ENCODE data around the gene HAL.
"Not testable (repeated sequence)": the region's sequence is repeated elsewhere in the genome, so short reads cannot be mapped to it uniquely, and the experiment has no call there.

Gene HAL

DNA sequence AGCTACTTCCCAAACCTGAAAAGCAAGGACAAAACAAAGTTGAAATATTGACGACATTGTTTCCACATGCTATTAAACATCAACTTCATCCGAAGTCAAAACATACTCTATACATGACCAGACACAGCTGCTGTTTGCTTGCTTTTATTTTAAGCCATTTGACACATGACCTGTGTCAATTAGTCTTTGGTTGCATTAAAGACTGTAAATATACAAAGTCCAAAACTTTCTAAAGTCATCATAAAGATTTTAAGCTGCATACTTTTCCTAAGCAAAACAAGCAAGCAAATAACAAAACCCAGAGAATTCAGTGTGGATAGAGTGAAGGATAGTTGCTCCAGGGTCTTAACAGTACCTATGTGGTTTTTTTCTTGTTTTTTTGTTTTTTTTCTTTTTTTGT, 21.8 kb downstream of the HAL start:
- no peak for DNase-seq

GRCh38 chr12:95972832-95973456, 23.2 kb downstream of the HAL start:
- no peak for DNase-seq

DNA sequence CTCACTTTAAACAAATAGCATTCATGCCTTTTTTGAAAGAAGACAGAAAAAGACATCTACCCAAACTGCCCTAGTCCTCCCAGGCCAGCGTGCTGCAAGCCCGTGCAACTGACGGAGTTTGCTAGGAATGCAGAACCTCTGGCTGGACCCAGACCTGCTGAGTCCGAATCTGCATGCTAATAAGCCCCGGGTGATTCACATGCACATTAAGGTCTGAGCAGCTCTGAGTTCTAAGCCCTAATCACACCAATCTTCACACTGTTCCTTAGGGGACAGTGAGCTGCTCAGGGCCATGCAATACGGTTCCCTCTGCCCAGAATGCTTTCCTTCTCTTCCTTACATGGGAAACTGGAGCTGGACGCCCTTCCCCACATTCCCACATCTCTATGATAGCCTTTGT, 25.2 kb downstream of the HAL start:
- DNase-seq = no peak

DNA sequence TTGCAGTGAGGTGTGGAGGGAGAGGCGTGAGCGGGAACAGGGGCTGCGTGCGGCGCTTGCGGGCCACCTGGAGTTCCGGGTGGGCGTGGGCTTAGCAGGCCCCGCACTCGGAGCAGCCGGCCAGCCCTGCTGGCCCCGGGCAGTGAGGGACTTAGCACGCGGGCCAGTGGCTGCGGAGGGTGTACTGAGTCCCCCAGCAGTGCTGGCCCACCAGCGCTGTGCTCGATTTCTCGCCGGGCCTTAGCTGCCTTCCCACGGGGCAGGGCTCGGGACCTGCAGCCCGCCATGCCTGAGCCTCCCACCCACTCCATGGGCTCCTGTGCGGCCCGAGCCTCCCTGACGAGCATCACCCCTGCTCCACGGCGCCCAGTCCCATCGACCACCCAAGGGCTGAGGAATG, 27.0 kb downstream of the HAL start:
- DNase-seq = not testable (repeated sequence)

DNA sequence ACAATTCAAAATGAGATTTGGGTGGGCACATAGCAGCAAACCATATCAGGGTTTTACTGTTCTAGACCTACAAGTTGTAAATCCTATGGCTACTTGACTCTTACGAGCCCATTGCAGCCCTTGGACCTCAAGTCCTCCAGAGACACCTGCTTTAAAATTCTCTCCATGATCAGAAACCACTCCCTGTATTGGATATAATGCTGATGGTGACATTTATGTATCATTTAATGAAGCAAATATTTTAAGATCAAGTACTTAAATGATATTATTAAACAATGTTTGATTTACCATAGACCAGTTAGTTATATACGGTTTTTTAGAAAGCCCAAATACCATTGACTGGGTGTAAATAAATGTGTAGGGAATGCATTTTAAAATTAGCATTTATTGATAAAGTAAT, 28.8 kb downstream of the HAL start:
- no peak for DNase-seq

- no peak for DNase-seq
Measured at GRCh38 chr12:95966287-95966870, 29.8 kb downstream of the HAL start.

- no peak for DNase-seq
Measured at GRCh38 chr12:95963096-95963495, 33.0 kb downstream of the HAL start.

DNA sequence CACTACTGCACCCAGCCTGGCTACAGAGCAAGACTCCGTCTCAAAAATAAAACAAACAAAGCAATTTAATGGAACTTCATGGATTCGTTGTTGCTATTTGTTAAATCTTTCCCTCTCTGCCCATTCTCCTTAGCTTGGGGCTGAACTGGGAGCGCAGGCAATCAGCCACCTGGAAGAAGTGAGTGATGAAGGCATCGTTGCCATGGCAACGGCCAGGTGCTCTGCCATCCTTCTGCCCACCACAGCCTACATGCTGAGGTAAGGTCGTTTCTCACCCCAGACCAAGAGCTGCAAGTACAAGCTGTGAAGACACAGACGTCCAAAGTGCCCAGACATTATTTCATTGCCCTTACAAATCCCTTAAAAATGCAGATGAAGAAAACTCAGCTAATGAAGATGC, 33.9 kb downstream of the HAL start:
- no peak for DNase-seq

DNA sequence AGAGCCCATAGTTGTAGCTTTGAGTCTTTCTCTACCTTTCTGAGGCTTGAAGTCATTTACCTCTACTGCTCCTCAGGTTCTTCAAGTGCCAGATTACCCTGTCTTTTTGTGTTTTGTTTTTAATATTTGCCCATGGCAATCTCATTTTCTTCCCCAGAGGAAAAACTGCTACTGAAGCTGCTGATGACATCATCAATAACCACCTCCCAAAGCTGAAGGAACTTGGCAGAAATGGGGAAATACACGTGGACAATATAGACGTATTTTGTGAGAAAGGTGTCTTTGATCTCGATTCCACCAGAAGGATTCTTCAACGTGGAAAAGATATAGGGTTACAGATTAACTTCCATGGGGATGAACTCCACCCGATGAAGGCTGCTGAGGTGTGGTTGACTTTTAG, 35.9 kb downstream of the HAL start:
- DNase-seq = no peak

- DNase-seq = no peak
Measured at GRCh38 chr12:95959107-95959506, 37.0 kb downstream of the HAL start.

DNA sequence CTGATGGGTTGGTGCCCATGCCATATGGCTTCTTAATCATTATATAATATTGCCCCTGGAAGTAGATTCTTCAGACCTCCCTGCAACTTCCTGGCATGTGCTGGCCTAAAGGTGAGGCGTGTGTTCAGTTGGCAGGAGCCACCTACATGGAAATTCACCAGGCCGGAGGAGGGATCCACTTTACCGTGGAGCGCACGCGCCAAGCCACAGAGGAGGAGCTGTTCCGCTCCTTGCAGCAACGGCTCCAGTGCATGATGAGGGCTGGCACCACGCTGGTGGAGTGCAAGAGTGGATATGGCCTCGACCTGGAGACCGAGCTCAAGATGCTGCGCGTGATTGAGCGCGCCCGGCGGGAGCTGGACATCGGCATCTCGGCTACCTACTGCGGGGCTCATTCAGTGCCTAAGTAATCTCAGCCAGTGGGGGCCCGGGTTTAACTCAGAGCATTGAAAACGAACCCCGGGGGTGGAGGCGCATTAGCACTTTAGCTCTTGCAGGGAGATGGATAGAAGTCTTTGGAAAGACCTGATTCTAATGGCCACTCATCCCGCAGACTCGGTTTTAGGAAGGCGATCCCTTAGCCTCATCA, 39.5 kb downstream of the HAL start:
- DNase-seq = no peak

DNA sequence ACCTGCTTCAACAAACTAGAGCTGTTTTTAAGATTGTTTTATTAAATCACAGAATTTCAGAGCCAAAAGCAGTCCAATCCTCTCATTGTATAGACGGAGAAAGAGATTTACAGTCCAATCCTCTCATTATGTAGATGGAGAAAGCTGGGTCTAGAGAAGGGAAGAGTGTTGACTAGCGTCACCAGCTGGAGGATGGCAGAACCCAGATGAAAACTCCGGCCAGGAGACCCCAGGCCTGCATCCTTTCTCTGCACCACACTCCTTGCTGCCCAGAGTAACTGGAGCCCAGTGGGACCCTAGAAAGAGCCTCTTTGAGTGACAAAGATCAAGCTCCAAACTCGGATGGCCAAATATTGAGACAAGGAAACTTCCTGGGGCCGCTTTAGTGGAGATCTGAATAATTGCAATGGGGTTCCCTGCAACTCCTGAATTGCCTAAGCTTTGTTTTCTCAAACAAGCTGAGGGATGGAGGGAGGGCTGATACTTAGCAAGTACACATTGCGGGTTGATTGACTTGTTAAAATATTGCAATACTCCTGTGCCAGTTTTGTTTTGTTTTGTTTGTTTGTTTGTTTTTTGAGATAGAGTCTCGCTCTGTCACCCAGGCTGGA, 40.5 kb downstream of the HAL start:
- no peak for DNase-seq

DNA sequence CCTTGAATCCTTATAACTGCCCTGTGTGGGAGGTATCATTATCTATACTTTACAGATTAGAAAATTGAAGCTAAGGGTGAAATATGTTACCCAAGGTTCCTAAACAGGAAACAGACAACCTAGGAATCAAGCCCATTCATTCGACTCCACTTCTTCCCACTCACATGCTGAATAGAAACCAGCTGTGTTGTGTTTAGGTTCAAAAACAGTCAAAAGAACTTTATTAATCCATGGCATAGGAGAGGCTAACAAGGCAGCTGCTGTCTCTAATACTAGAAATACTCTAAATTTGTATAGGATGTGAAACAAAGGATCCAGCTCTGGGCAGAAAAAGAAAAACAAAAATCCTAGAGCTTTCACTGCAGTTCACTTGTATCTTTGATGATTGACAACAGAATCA, 43.1 kb downstream of the HAL start:
- DNase-seq = no peak

GRCh38 chr12:95951515-95951914, 44.6 kb downstream of the HAL start:
- no peak for DNase-seq

DNA sequence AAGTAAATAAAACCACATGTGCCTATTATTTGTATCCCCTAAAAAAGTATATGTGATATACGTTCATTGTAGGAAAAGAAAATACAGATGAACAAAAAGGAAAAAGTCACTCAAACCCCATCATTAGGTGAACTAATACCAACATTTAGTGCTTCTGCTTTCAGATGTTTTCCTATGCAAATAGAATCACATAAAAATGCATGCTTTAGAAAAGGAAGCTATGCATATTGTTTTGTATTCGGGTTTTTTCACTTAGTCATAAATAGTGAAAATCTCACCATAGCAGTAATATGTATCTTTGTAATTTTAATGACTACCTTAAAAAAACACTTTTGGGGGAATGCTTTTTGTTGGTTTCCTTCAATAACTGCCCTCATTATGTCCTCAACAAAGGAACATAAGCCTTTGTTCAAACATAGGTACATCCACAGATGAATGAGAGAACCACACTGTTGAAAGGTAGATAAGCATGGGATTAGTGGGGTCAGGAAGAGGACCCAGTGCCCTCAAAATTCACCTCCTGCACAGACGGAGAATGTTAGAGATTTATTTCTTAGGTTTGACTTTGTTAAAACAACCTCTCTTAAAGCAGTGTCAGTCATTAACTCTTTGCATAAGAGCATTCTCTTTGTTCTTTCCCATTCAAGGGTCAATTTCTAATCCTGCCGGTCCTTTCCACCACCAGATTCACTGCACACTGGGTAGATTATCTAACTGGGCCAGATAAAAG, 46.5 kb downstream of the HAL start:
- DNase-seq = no peak

DNA sequence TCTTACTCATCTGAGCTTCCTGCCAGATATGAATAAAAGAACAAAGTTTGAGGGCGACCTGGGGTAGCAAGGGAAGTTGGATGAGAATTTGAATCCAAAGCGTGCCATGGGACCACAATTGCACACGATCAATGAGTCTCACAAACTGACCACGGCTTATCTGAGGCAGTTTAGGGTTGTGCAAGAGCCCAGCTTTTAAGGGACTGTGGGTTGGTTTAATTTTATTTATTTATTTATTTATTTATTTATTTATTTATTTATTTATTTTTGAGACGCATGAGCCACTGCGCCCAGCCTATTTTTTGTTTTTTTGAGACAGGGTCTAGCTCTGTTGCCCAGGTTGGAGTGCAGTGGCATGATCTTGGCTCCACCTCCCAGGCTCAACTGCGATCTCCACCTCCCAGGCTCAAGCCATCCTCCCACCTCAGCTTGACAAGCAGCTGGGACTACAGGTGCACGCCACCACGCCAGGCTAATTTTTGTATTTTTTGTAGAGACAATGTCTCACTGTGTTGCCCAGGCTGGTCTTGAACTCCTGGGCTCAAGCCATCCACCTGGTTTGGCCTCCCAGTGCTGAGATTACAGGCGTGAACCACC, 51.9 kb downstream of the HAL start:
- DNase-seq = no peak

DNA sequence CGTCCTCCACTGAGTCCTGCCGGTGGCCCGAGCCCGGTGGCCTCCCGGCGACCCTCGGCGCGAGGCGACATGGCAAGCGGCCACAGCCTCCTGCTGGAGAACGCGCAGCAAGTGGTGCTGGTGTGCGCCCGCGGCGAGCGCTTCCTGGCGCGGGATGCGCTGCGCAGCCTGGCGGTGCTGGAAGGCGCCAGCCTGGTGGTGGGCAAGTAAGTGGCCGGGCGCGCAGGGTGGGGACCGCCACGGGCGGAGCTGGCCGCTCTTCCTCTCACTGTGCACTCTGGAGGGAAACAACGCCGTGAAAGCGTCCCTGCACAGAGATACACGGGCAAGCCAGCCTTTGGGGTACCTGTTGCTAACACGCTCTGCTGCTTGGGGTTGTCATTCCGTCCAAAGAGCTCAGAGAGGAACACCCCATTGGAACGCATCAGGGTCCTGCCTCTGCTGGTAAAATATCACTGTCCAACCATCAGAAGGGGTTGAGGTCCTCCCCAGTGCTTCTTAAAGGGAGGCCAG, 52.8 kb downstream of the HAL start, which contains the start of gene AMDHD1:
Gene AMDHD1 (plus strand): TSS at position 2 of the 513 bp plus-strand sequence. CDS start 68 bp downstream, at position 70.
- no peak for DNase-seq

DNA sequence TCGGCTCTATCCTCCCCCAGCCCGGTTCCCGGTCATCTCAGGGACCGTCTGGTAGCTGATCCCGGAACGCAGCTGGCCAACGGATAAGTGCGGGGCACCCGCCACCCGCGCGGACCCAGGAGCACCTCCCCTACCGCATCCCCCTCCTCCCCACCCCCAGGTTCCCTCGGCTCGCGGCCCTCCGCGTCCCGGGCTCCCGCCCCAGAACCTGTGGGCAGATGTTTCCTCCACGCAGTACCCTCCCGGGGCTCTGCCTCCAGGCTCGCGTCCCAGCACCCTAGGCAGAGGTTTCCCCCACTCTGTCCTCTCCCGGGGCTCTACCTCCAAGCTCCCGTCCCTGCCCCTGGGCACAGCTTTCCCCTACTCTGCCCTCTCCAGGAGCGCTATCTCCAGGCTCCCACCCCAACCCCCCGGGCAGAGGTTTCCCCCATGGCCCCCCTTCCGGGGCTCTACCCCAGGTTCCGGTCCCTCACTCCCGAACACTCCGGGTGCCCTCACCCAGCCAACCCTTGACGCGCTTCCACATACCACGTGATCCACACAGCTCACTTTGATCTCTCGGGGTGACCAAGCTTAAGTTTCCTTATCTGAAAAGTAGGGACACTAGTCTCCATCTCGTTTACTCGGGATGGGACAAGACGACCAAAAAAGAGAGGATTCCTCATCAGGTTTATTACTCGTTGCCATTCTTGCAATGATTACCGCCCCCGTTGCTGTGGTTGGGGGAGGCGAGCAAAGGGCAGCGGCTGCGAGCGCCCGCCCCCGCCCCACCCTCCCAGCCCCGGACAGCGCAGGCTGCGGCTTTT, 53.4 kb downstream of the HAL start, which contains the start of gene CCDC38:
Gene CCDC38 (minus strand): TSS at position 91 of the 806 bp plus-strand sequence. CDS start 6,105 bp downstream, outside the sequence.
- peak; percentile 76 for DNase-seq

- no peak for DNase-seq
Measured at GRCh38 chr12:95942101-95942523, 54.0 kb downstream of the HAL start.

GRCh38 chr12:95940514-95940913, 55.6 kb downstream of the HAL start:
- DNase-seq = no peak
